HCT116 (cell line): ENCODE data around the gene GEMIN7. TPM values are rescaled to one million over a fixed set of nuclear protein-coding genes. Genes with fewer than 3 reads are reported as not detected.
"Not testable (repeated sequence)": the region's sequence is repeated elsewhere in the genome, so short reads cannot be mapped to it uniquely, and the experiment has no call there.

Experiments used
- ATAC-seq: fragments of 200-7000 bp; cut with Tn5 transposase; 2 replicates; pipeline ENCODE4 v1.9.1; 2020; ENCODE audit warnings: mild to moderate bottlenecking, moderate library complexity
- BruUV-seq: library from RNA; stranded (reverse); fragments of 400-500 nt; replicated peaks from 2 replicates; lab custom pipeline; 2021; lab: Mats Ljungman, UMichigan
- CTCF ChIA-PET: fragments of 300-600 bp; sonication (Branson Sonifier 250); formaldehyde crosslinking; loops from one replicate; lab custom pipeline; 2021; ENCODE audit warnings: antibody characterized with exemption; lab: Charles Lee
- POLR2A ChIA-PET: fragments of 300-600, 350-600 bp; sonication (Branson Sonifier 250); formaldehyde crosslinking; loops from one replicate; lab custom pipeline; 2021; ENCODE audit warnings: antibody characterized with exemption; lab: Charles Lee
- RAD21 ChIA-PET, 2 experiments: fragments of 300-600 bp; sonication (Branson Sonifier 250); formaldehyde crosslinking; loops; one replicate each; lab custom pipeline; 2023; ENCODE audit warnings: low total read pairs in 2 of 2; ENCODE audit not compliant: uncharacterized antibody in 2 of 2, unreplicated experiment in 2 of 2, low non-redundant PET in 1 of 2; lab: Charles Lee
- DNase-seq: peaks from one replicate; pipeline ENCODE4 v3.0.0-alpha.2; 2010; ENCODE audit warnings: low read depth, low spot score
- H2AFZ ChIP-seq: fragments of 200-600 bp; shearing (Covaris generic), sonication (generic); 2 replicates; pipeline ENCODE4 v1.6.1; 2017; ENCODE audit warnings: low read depth, mixed run types, mixed read lengths, antibody characterized with exemption, low read length; ENCODE audit not compliant: poor library complexity, severe bottlenecking
- H3K27ac ChIP-seq: 2 replicates; pipeline ENCODE4 v1.5.1; 2012; ENCODE audit warnings: low read depth, low read length
- H3K27me3 ChIP-seq: fragments of 200-600 bp; sonication (generic); 2 replicates; pipeline ENCODE4 v1.6.1; 2016; ENCODE audit warnings: mixed run types, low read length, mixed read lengths; ENCODE audit not compliant: insufficient read depth
- H3K36me3 ChIP-seq, 2 experiments: fragments of 200-500 bp in 1 of 2; fragments of 200-600 bp in 1 of 2; sonication (Bioruptor generic) in 1 of 2; sonication (generic) in 1 of 2; 2 replicates each; pipeline versions ENCODE4 v1.5.1 to v1.6.1; 2014 to 2016; ENCODE audit warnings: low read length in 2 of 2, inconsistent platforms in 1 of 2, mixed read lengths in 1 of 2, mixed run types in 1 of 2; ENCODE audit not compliant: insufficient read depth in 2 of 2, control insufficient read depth in 1 of 2
- H3K4me1 ChIP-seq, 2 experiments: fragments of 200-600 bp in 1 of 2; sonication (generic) in 1 of 2; 2 replicates each; pipeline versions ENCODE4 v1.5.1 to v1.6.1; 2012 to 2017; ENCODE audit warnings: low read length in 2 of 2, inconsistent platforms in 1 of 2, mild to moderate bottlenecking in 1 of 2, mixed read lengths in 1 of 2, mixed run types in 1 of 2, moderate library complexity in 1 of 2; ENCODE audit not compliant: insufficient read depth in 2 of 2, control insufficient read depth in 1 of 2
- H3K4me2 ChIP-seq: fragments of 200-600 bp; sonication (generic); 2 replicates; pipeline ENCODE4 v1.6.1; 2017; ENCODE audit warnings: mixed run types, low read length, mixed read lengths
- H3K4me3 ChIP-seq, 2 experiments: fragments of 200-600 bp in 1 of 2; sonication (generic) in 1 of 2; replicated peaks in 1 of 2; 2 replicates each; pipeline ENCODE4 v1.5.1; 2011 to 2016; ENCODE audit warnings: low read length in 2 of 2, control low read depth in 1 of 2, low read depth in 1 of 2, mild to moderate bottlenecking in 1 of 2, mixed read lengths in 1 of 2, mixed run types in 1 of 2
- H3K79me2 ChIP-seq: fragments of 200-600 bp; sonication (generic); 2 replicates; pipeline ENCODE4 v1.6.1; 2017; ENCODE audit warnings: mild to moderate bottlenecking, mixed run types, low read length, moderate library complexity, mixed read lengths; ENCODE audit not compliant: insufficient read depth
- H3K9ac ChIP-seq: fragments of 200-600 bp; sonication (generic); 2 replicates; pipeline ENCODE4 v1.6.1; 2016; ENCODE audit warnings: low read length, mixed read lengths
- H3K9me2 ChIP-seq: fragments of 200-600 bp; sonication (generic), shearing (Covaris generic); 2 replicates; pipeline ENCODE4 v1.6.1; 2017; ENCODE audit warnings: mixed run types, mild to moderate bottlenecking, moderate library complexity; ENCODE audit not compliant: insufficient read depth
- H3K9me3 ChIP-seq, 2 experiments: fragments of 200-500 bp in 1 of 2; fragments of 200-600 bp in 1 of 2; sonication (Bioruptor generic) in 1 of 2; sonication (generic) in 1 of 2; 2 replicates each; pipeline ENCODE4 v1.6.1; 2014 to 2017; ENCODE audit warnings: low read length in 2 of 2, mixed read lengths in 2 of 2, inconsistent platforms in 1 of 2, low read depth in 1 of 2, mild to moderate bottlenecking in 1 of 2, mixed run types in 1 of 2, moderate library complexity in 1 of 2; ENCODE audit not compliant: control insufficient read depth in 1 of 2, insufficient read depth in 1 of 2
- H4K20me1 ChIP-seq: fragments of 200-600 bp; sonication (generic), shearing (Covaris generic); 2 replicates; pipeline ENCODE4 v1.6.1; 2017; ENCODE audit warnings: mixed run types, mild to moderate bottlenecking, moderate library complexity; ENCODE audit not compliant: insufficient read depth
- EZH2 ChIP-seq: fragments of 200-600 bp; sonication (generic); IDR thresholded peaks from 2 replicates; pipeline ENCODE4 v1.6.1; 2017; ENCODE audit warnings: antibody characterized with exemption, mixed run types
- SP1 ChIP-seq: IDR thresholded peaks from 2 replicates; pipeline ENCODE4 v1.6.1; 2012; ENCODE audit warnings: low read depth
- TCF7L2 ChIP-seq: IDR thresholded peaks from 2 replicates; pipeline ENCODE4 v1.7.0; 2011; ENCODE audit warnings: borderline replicate concordance, inconsistent platforms; ENCODE audit not compliant: insufficient read depth, insufficient read length; ENCODE audit errors: extremely low read depth
- intact Hi-C: fragments of 100-400 bp; cut with micrococcal nuclease; formaldehyde crosslinking; loops from 2 replicates; pipeline ENCODE4 v1.10.0; 2022
- total RNA-seq: library from RNA; stranded (reverse); gene quantifications from one replicate; pipeline ENCODE4 v1.2.1, GENCODE V29; 2021; ENCODE audit not compliant: unreplicated experiment

Gene GEMIN7
- total RNA-seq, 1 experiment from 2014 or later, result 35.4 TPM

- intact Hi-C loops, result no loop called here
- TF ChIP-seq EZH2, result no peak
- TF ChIP-seq TCF7L2, result no peak
- TF ChIP-seq SP1, result no peak
- H3K36me3 ChIP-seq, result no peaks in the 10 kb centered on the region
- no peaks in the 10 kb centered on the region for H3K9me2 ChIP-seq
- no peaks in the 10 kb centered on the region; a peak in 1 of 4 replicates for H3K4me1 ChIP-seq
- no peaks in the 10 kb centered on the region for H3K9me3 ChIP-seq
- ChIA-PET POLR2A (no interaction called here), RAD21 (no interaction called here), CTCF (no interaction called here)
- H3K27ac ChIP-seq, result no peak overlapping the region
- H3K79me2 ChIP-seq, result peaks cover 90% of the 10 kb centered on the region
- H2AFZ ChIP-seq, result no peak overlapping the region
- no TSS peak for BruUV-seq
- DNase-seq, result no peak
- no peak overlapping the region for H3K4me3 ChIP-seq
- H3K27me3 ChIP-seq, result no peaks in the 10 kb centered on the region
- ATAC-seq, result no peak
- no peak overlapping the region for H3K4me2 ChIP-seq
- H3K9ac ChIP-seq, result no peak overlapping the region
- H4K20me1 ChIP-seq, result 0 out of 2 replicates have a peak, but pooled peaks cover 4% of the 10 kb centered on the region
These were observed 25.7 kb downstream of the GEMIN7 start for GRCh38 chr19:45104658-45105349.

DNA sequence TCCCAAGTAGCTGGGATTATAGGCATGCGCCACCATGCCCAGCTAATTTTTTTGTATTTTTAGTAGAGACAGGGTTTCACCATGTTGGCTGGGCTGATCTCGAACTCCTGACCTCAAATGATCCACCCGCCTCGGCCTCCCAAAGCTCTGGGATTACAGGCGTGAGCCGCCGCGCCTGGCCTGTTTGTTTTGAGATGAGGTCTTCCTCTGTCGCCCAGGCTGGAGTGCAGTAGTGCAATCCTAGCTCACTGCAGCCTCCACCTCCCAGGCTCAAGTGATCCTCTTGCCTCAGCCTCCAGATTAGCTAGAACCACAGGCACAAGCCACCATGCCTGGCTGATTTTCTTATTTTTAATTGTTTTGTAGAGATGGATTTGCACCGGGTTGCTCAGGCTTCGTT is 27.3 kb downstream of the GEMIN7 start:
- H2AFZ ChIP-seq, H3K27me3 ChIP-seq, H3K9me2 ChIP-seq, H4K20me1 ChIP-seq, ATAC-seq, H3K4me3 ChIP-seq, H3K9ac ChIP-seq, CTCF ChIA-PET, H3K27ac ChIP-seq, intact Hi-C loops, H3K9me3 ChIP-seq, H3K4me1 ChIP-seq, H3K36me3 ChIP-seq, POLR2A ChIA-PET, H3K4me2 ChIP-seq, BruUV-seq, DNase-seq, RAD21 ChIA-PET: not testable (repeated sequence)
- peaks cover 88% of the 10 kb centered on the region for H3K79me2 ChIP-seq
